Mesothelial cell of epicardium (in vitro differentiated cells): ENCODE results near the gene UGGT1. TPM values are rescaled to one million over a fixed set of nuclear protein-coding genes. Genes with fewer than 3 reads are reported as not detected.

Source experiments
- DNase-seq, 2 experiments: peaks; one replicate each; pipeline ENCODE4 v3.0.0; 2021; ENCODE audit warnings: low spot score in 2 of 2; ENCODE audit not compliant: unreplicated experiment in 2 of 2
- H3K27ac Mint-ChIP-seq: 2 replicates; pipeline ENCODE4 v1.8.0; 2021; ENCODE audit warnings: mixed read lengths
- H3K27me3 Mint-ChIP-seq: 2 replicates; pipeline ENCODE4 v1.8.0; 2021; ENCODE audit warnings: low read depth, mixed read lengths
- H3K36me3 Mint-ChIP-seq: 2 replicates; pipeline ENCODE4 v1.8.0; 2021; ENCODE audit warnings: mixed read lengths
- H3K4me1 Mint-ChIP-seq: 2 replicates; pipeline ENCODE4 v1.8.0; 2021; ENCODE audit warnings: mixed read lengths
- H3K4me3 Mint-ChIP-seq: 2 replicates; pipeline ENCODE4 v1.8.0; 2021; ENCODE audit warnings: mild to moderate bottlenecking, moderate library complexity, mixed read lengths
- H3K9me3 Mint-ChIP-seq: 2 replicates; pipeline ENCODE4 v1.8.0; 2021; ENCODE audit warnings: mixed read lengths
- total RNA-seq: library from RNA; stranded (reverse); gene quantifications from 3 replicates; pipeline ENCODE4 v1.2.1, GENCODE V29; 2021
- TF ChIP-seq, protein P1 (sequence below): fragments of 200-600 bp; sonication (generic); IDR thresholded peaks from one replicate; pipeline ENCODE4 v1.5.0; 2021; ENCODE audit warnings: antibody characterized with exemption; ENCODE audit not compliant: unreplicated experiment

Gene UGGT1, protein sequence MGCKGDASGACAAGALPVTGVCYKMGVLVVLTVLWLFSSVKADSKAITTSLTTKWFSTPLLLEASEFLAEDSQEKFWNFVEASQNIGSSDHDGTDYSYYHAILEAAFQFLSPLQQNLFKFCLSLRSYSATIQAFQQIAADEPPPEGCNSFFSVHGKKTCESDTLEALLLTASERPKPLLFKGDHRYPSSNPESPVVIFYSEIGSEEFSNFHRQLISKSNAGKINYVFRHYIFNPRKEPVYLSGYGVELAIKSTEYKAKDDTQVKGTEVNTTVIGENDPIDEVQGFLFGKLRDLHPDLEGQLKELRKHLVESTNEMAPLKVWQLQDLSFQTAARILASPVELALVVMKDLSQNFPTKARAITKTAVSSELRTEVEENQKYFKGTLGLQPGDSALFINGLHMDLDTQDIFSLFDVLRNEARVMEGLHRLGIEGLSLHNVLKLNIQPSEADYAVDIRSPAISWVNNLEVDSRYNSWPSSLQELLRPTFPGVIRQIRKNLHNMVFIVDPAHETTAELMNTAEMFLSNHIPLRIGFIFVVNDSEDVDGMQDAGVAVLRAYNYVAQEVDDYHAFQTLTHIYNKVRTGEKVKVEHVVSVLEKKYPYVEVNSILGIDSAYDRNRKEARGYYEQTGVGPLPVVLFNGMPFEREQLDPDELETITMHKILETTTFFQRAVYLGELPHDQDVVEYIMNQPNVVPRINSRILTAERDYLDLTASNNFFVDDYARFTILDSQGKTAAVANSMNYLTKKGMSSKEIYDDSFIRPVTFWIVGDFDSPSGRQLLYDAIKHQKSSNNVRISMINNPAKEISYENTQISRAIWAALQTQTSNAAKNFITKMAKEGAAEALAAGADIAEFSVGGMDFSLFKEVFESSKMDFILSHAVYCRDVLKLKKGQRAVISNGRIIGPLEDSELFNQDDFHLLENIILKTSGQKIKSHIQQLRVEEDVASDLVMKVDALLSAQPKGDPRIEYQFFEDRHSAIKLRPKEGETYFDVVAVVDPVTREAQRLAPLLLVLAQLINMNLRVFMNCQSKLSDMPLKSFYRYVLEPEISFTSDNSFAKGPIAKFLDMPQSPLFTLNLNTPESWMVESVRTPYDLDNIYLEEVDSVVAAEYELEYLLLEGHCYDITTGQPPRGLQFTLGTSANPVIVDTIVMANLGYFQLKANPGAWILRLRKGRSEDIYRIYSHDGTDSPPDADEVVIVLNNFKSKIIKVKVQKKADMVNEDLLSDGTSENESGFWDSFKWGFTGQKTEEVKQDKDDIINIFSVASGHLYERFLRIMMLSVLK (N-terminal part only)
- total RNA-seq = 38.1 to 46.5 TPM (median 41.8 TPM) in 3 replicates

DNA sequence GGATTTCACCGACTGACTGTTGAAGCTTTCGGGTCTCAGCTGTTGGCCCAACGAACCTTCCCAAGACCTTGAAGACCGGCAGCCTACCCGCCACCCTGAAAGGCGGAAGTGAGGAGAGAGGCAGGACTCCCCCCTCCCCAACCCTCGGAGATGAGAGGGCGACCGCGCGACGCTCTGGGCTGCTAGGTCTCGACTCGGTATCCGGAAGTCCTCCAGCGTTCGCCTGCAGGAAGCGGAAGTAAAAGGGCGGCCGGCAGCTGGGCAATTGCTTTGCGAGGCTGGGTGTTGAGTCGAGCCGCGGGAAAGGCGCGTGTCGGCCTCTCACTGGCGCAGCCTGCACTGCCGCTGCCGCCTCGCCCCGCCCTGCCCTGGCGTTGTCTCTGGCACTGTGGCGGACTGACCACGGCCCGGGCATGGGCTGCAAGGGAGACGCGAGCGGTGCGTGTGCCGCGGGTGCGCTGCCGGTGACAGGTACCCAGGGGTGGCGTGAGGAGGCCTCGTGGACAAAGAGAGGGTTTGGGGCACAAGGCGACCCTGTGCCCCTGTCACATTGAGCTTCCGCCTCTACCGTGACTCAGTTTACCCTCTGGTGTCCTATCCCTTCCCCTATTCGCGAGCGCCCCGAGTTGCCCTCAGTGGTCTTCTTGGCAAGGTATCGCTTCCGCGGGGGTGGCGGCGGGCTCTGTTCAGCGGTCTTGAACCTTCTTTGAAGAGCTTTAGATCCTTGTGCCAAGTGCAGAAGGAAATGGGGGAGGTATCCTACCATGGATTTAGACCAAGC is at the start of gene UGGT1:
Gene UGGT1 (plus strand): TSS at position 256 of the 781 bp plus-strand sequence. CDS start 158 bp downstream, at position 414.
- peak; percentile 71 to 86 for DNase-seq
- Mint-ChIP-seq H3K9me3 (no peaks in the 10 kb centered on the region), H3K36me3 (no peaks in the 10 kb centered on the region), H3K4me3 (peak within 1 kb of the TSS; percentile 94), H3K27ac (peak within 1 kb of the TSS; percentile 96), H3K4me1 (peaks cover 18% of the 10 kb centered on the region), H3K27me3 (no peaks in the 10 kb centered on the region)
- TF ChIP-seq, protein P1, sequence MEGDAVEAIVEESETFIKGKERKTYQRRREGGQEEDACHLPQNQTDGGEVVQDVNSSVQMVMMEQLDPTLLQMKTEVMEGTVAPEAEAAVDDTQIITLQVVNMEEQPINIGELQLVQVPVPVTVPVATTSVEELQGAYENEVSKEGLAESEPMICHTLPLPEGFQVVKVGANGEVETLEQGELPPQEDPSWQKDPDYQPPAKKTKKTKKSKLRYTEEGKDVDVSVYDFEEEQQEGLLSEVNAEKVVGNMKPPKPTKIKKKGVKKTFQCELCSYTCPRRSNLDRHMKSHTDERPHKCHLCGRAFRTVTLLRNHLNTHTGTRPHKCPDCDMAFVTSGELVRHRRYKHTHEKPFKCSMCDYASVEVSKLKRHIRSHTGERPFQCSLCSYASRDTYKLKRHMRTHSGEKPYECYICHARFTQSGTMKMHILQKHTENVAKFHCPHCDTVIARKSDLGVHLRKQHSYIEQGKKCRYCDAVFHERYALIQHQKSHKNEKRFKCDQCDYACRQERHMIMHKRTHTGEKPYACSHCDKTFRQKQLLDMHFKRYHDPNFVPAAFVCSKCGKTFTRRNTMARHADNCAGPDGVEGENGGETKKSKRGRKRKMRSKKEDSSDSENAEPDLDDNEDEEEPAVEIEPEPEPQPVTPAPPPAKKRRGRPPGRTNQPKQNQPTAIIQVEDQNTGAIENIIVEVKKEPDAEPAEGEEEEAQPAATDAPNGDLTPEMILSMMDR = no peak

DNA sequence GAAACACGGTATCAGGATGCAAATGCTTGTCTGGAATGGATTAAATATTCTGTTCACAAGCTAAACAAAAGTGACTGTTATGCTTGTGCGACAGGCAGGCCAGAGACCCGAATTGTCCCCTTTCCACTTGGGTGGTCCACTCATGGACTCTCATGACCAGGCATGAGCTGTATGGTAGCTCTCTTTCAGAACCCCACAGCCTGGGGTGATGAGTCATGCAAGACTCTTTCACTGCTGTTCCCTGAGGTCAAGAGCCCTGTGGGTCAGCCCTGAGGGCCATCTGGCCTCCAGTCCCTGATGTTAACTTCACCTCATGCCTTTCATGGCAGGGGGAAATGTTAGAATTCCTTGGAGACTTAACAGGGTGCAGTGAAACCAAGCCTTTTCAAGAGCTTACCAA is 49.4 kb upstream of the UGGT1 start:
- Mint-ChIP-seq H3K36me3 (peaks cover 9% of the 10 kb centered on the region), H3K4me1 (peaks cover 8% of the 10 kb centered on the region), H3K4me3 (no peak overlapping the region), H3K27me3 (no peaks in the 10 kb centered on the region), H3K9me3 (peaks cover 60% of the 10 kb centered on the region), H3K27ac (no peak overlapping the region)
- TF ChIP-seq, protein P1 = no peak
- DNase-seq = no peak

DNA sequence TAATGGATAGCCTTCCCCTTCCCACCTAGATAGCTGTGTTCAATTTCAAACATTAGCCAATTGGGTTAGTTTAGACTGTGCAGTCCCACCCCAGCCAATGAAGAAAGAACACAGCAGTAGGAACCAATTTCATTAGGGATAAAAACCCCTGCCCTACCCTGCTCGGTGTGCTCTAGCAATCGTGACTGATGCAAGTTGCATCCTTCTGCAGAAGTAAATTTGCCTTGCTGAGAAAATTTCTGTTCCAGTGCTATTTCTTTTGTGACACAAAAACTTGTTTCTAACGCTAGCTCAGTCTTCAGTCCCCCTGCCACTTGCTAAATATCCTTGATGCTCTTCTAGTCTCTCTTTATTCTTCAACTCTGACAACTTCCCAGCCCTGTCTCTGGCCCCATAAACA is 48.0 kb upstream of the UGGT1 start:
- Mint-ChIP-seq H3K36me3 (peaks cover 8% of the 10 kb centered on the region), H3K9me3 (peaks cover 56% of the 10 kb centered on the region), H3K4me3 (no peak overlapping the region), H3K27ac (no peak overlapping the region), H3K27me3 (no peaks in the 10 kb centered on the region), H3K4me1 (peaks cover 8% of the 10 kb centered on the region)
- TF ChIP-seq, protein P1 = no peak
- no peak for DNase-seq

DNA sequence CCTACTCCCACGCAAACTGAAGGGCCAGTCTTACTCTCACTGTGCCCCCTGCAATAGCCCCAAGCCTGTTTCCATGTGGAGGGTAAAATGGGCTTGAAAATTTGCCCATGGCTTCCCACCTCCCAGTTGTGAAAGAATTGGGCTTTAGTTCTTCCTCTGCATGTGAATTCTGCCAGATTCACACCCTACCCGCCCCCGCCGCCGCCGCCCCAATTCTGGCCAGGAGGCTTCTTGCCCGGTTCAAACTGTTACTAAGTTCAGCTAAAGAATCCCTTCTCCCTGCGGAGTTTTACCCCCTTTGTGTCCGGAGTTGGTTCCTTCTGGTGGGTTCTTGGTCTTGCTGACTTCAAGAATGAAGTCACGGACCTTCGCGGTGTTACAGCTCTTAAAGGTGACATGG is 37.7 kb upstream of the UGGT1 start:
- no peak for DNase-seq
- Mint-ChIP-seq H3K4me3 (no peak overlapping the region), H3K4me1 (peaks cover 4% of the 10 kb centered on the region), H3K27ac (no peak overlapping the region), H3K27me3 (peaks cover 18% of the 10 kb centered on the region), H3K36me3 (no peaks in the 10 kb centered on the region), H3K9me3 (peaks cover 17% of the 10 kb centered on the region)
- TF ChIP-seq, protein P1 = no peak
